Measurements from ENCODE around the gene CIP2A.

DNA sequence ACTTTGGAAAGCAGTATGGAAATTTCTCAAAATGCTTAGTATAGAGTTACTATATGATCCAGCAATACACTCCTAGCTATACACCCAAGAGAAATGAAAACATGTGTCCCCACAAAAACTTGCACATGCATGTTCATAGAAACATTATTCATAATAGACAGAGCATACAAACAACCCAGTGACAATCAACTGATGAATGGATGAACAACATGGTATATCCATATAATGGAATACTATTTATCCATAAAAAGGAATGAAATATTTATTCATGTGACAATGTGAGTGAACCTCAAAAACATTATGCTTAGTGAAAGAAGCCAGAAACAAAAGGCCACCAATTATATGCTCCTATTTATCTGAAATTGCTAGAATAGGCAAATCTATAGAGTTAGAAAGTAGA lies 85.5 kb downstream of the CIP2A start:
- no peak for TF ChIP-seq EZH2 (IDR thresholded peaks at IDR 0.05; ENCODE audit: insufficient read depth, low read length)
- TF ChIP-seq, protein P1, sequence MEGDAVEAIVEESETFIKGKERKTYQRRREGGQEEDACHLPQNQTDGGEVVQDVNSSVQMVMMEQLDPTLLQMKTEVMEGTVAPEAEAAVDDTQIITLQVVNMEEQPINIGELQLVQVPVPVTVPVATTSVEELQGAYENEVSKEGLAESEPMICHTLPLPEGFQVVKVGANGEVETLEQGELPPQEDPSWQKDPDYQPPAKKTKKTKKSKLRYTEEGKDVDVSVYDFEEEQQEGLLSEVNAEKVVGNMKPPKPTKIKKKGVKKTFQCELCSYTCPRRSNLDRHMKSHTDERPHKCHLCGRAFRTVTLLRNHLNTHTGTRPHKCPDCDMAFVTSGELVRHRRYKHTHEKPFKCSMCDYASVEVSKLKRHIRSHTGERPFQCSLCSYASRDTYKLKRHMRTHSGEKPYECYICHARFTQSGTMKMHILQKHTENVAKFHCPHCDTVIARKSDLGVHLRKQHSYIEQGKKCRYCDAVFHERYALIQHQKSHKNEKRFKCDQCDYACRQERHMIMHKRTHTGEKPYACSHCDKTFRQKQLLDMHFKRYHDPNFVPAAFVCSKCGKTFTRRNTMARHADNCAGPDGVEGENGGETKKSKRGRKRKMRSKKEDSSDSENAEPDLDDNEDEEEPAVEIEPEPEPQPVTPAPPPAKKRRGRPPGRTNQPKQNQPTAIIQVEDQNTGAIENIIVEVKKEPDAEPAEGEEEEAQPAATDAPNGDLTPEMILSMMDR (IDR thresholded peaks at IDR 0.05; ENCODE audit: insufficient read depth, low read depth, low read length): no peak

Data from astrocyte (in vitro differentiated cells and primary cell).